GM21381 (cell line): ENCODE results near the gene ZNF839.
"Not testable (repeated sequence)": the region's sequence is repeated elsewhere in the genome, so short reads cannot be mapped to it uniquely, and the experiment has no call there.

ENCODE experiments used
- ATAC-seq: cut with Tn5 transposase; IDR thresholded peaks from one replicate; pipeline ENCODE4 v1.9.1; 2021; ENCODE audit warnings: mild to moderate bottlenecking, moderate library complexity; ENCODE audit not compliant: unreplicated experiment

ZNF839 gene

DNA sequence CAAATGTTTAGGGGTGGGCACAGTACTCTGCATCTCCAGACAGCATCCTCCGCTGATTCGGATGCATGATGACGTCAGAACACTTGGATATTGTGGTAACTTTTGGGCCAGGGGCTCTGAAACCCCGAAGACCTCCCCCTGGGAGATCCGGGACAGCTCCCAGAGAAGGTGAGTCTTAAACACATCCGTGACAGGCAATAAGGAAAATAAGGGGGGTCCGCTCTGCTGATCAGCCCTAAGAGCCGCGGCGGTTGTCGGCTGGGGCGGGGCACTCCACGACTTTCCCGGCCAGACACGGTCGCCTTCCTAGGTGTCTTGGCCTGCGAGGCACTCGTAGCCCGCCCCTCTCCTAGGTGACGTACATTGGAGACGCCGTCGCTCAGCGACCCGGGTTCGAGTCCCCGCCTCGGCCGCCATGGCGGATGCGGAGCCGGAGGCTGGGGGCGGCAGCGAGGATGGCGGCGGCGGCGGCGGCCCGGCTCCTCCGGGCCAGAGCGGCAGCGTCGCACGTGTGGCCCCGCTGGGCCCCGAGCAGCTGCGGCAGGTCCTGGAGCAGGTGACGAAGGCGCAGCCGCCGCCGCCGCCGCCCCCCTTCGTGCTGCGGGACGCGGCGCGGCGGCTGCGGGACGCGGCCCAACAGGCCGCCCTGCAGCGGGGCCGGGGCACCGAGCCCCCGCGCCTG lies at the start of gene ZNF839:
Gene ZNF839 (plus strand): TSS at position 396 of the 682 bp plus-strand sequence. CDS start 20 bp downstream, at position 416.
- ATAC-seq, result peak; percentile 58

DNA sequence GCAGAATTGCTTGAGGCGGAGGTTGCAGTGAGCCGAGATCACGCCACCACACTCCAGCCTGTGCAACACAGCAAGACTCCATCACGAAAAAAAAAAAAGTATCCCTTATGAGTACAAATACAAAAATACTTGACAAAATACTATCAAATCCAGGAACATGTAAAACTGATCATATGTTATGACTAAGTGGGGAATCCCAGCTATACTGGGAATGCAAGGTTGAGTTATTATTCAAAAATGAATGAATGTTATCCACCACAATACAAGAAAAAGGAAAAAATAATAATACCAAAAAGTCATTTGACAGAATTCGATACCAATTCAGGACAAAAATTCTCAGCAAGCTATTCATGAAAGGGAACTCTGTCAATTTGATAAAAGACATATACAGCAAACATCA lies 47.2 kb upstream of the ZNF839 start:
- ATAC-seq, result no peak

DNA sequence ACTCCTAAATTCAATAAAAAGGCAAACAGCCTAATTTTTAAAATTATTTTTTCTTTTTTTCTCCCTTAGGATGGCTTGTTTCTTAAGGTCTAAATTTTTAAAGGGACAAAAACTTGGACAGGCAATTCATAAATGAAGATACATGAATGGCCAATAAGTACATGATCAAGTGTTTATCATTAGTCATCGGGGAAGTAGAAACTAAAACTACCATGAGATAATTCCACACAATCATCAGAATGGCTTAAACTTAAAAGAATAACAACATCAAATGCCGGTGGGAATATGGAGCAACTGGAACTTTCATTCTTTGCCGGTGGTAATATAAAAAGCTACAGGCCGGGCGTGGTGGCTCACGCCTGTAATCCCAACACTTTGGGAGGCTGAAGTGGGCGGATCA lies 43.7 kb upstream of the ZNF839 start:
- ATAC-seq, result no peak

GRCh38 chr14:102277874-102278630 lies 41.5 kb upstream of the ZNF839 start:
- no peak for ATAC-seq

DNA sequence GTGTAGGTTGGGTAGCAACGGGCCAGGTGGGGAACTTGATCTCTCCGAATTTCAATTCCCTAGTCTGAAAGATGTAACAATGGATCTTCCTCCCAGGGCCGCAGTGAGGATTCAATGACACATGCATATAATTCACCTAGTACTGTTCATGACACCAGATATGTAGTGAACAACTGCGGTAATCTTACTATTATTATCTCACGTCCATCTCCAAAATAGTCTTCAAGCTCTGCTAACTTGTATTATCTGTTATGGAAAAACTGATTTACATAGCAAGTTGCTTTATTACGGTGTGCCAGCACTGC lies 41.0 kb upstream of the ZNF839 start:
- no peak for ATAC-seq

- no peak for ATAC-seq
Measured at GRCh38 chr14:102279282-102279681, 40.3 kb upstream of the ZNF839 start.

DNA sequence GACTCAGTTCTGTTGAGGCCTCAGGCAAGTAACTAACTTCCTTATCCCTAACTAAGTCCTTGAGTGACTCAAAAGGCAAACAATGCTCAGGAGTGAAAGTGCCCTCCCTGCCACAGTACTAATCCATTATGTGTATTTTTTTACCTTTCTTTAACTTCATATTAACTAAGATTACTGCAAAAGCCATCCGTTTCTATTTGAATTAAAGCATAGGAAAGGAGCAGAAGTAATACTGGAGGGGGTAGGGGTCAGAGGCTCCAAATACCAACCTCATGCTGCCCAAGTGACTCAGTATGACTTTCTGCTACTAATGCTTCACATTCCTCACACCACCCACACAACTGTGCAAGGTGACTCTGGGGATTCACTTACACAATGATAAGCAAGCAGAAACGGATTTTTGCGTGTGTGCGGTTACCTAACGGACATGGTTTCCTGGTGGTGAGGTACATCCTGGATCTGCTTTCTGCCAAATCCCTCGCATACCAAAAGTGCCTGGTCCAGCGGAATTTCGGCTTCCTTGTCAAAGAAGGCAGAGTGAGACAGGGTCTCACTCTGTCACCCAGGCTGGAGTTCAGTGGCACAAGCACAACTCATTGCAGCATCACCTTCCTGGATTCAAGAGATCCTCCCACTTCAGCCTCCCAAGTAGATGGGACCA lies 39.7 kb upstream of the ZNF839 start:
- no peak for ATAC-seq

- ATAC-seq, result no peak
Measured at GRCh38 chr14:102280376-102280962, 39.1 kb upstream of the ZNF839 start.

DNA sequence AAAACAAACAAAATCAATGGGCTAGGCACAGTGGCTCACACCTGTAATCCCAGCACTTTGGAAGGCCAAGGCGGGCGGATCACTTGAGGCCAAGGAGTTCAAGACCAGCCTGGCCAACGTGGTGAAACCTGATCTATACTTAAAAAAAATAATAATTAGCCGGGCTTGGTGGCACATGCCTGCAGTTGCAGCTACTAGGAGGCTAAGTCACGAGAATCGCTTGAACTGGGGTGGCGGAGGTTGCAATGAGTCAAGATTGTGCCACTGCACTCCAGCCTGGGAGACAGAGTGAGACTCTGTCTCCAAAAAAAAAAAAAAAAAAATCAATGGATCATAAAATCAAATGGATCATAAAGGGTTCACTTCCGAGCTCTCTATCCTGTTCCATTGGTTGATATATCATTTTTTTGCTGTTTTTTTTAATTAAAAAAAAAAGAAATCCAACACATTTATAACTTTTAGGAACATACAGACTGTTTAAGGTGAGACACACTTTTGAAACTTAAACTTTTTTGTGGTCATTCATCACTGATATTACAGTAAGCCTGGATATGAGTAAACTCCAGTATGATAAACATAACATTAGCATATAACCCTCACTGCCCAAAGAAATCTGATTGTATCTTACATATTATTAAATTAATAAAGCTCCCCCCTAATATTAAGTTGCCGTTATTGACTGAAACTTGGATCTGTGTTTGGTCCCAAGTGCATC lies 36.6 kb upstream of the ZNF839 start:
- no peak for ATAC-seq

- ATAC-seq, result no peak
Measured at GRCh38 chr14:102283631-102284129, 35.9 kb upstream of the ZNF839 start.

DNA sequence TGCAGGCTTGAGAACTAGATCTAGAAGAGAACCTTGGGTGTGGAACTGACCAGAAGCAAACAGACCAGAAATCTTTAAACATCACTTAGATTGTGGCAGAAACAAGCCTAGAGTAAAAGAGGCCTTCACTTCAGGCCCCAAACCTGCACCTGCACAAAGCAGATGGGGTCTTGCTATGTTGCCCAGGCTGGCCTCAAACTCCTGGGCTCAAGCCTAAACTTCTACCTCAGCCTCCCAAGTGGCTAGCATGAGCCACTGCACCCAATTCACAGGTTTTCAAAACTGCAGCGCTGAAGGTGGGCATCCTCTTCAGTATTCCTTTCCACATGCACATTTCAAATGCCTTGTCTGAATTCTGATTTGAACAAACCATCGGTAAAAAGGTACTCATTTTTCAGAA lies 34.4 kb upstream of the ZNF839 start:
- no peak for ATAC-seq

- no peak for ATAC-seq
Measured at GRCh38 chr14:102288139-102288538, 31.4 kb upstream of the ZNF839 start.

DNA sequence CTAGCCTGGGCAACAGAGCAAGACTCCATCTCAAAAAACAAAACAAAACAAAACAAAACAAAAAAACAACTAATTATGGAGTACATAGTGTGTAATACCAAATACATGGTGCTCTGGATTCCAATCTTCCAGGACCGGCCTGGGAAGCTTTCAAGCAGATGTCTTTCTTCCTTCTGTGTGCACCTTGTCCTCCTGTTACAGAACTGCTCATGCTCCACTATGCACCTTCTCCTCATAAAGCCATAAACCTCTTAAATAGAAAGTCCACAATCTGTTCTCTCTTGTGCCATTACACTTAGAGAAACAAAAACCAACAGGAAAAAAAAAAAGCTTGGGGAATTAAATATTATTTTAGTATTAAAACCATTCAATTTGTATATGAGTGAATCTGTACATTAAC lies 27.1 kb upstream of the ZNF839 start:
- ATAC-seq, result no peak

DNA sequence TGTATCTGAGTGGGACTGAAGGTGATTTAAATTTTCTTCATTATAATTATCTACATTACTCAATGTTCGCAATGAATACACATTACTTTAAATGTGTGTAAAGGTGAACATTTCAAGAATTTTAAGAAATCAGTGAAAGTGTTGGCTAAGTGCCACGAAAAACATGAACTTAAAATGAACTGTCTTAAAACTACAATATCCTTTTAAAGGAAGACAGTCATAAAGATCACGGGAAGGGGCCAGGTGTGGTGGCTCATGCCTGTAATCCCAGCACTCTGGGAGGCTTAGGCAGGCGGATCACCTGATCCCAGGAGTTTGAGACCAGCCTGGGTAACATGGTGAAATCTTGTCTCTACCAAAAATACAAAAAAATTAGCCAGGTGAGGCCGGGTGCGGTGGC lies 25.8 kb upstream of the ZNF839 start:
- no peak for ATAC-seq

DNA sequence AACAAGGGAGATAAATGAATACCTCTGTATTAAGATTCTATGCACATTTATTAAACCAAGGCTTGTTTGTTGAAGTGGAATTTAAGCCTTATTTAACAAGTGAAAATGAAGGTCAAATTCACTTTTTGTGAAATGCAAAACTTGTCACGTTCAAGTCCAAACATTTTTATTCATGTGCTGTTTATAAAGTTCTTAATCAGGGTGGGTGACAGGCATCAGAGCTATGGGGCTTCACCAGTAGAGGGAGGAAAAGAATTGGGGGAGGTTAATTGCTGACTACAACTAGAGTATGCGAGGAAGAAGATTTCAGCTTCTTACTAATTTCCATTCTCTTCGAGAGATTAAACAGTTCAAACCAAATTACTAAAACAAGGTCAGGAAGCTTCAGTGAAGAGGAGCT lies 24.3 kb upstream of the ZNF839 start:
- ATAC-seq, result no peak

DNA sequence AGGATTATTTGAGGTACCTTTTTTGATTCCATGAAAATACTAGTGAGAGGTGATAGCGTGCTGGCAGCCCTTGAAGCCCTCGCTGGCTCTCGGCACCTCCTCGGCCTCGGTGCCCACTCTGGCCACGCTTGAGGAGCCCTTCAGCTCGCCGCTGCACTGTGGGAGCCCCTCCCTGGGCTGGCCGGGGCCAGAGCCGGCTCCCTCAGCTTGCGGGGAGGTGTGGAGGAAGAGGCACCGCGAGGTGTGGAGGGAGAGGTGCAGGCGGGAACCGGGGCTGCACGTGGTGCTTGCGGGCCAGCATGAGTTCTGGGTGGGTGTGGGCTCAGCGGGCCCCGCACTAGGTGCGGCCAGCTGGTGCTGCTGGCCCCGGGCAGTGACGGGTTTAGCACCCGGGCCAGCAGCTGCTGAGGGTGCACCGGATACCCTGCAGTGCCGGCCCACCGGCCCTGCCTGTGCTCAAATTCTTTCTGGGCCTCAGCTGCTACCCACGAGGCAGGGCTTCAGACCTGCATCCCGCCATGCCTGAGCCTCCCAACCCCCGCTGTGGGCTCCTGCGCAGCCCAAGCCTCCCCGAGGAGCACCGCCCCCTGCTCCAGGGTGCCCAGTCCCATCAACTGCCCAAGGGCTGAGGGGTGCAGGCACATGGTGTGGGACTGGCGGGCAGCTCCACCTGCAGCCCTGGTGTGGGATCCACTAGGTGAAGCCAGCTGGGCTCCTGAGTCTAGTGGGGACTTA lies 21.9 kb upstream of the ZNF839 start:
- no peak for ATAC-seq

DNA sequence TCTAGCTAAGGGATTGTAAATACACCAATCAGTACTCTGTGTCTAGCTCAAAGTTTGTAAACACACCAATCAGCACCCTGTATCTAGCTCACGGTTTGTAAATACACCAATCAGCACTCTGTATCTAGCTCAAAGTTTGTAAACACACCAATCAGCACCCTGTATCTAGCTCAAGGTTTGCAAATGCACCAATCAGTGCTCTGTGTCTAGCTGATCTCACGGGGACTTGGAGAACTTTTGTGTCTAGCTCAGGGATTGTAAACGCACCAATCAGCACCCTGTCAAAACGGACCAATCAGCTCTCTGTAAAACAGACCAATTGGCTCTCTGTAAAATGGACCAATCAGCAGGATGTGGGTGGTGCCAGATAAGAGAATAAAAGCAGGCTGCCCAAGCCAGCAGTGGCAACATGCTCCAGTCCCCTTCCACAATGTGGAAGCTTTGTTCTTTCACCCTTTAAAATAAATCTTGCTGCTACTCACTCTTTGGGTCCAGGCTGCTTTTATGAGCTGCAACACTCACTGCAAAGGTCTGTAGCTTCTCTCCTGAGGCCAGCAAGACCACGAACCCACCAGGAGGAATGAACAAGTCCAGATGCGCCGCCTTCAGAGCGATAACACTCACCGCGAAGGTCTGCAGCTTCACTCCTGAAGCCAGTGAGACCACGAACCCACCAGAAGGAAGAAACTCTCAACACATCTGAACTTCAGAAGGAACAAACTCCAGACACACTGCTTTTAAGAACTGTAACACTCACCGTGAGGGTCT lies 21.1 kb upstream of the ZNF839 start:
- ATAC-seq, result not testable (repeated sequence)

DNA sequence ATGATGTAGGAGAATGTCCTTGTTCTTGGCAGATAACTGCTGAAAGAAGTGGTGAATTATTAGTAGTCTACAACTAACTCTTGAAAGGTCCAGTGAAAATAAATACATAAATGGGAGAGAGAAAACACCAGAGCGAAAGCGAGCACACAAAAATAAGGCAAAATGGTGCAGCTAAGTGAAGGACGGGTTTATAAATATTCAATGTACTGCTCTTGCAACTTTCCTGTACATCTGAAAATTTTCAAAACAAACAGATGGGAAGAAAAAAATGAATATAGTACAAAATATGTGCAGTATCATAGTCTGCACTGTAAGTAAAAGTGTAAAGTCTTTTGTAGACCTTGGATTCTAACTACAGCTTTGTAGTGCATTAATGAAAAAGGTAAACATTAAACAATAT lies 15.9 kb upstream of the ZNF839 start:
- no peak for ATAC-seq
